K562 (cell line): ENCODE results near the gene GABPB1. TPM values are rescaled to one million over a fixed set of nuclear protein-coding genes. Genes with fewer than 3 reads are reported as not detected.

Experiments
- BACH1 ChIP-seq: fragments of 200-800 bp; sonication (Bioruptor generic); IDR thresholded peaks from 2 replicates; pipeline ENCODE4 v1.6.1; 2016; ENCODE audit warnings: missing genetic modification characterization, missing compliant biosample characterization
- CXXC5 ChIP-seq: fragments of 250-450 bp; sonication (Bioruptor Pico); IDR thresholded peaks from 2 replicates; pipeline ENCODE4 v1.8.0; 2022; ENCODE audit warnings: inconsistent platforms, mild to moderate bottlenecking, moderate library complexity
- E2F8 ChIP-seq: fragments of 450-650 bp; IDR thresholded peaks from 2 replicates; pipeline ENCODE4 v1.7.1; 2018; ENCODE audit warnings: mild to moderate bottlenecking, low read depth; ENCODE audit not compliant: partially characterized antibody
- EP300 ChIP-seq: IDR thresholded peaks from 2 replicates; pipeline ENCODE4 v1.6.1; 2012; ENCODE audit warnings: low read length, improper control_type of control experiment
- ILF3 ChIP-seq: fragments of 450-650 bp; IDR thresholded peaks from 2 replicates; pipeline ENCODE4 v1.6.1; 2018; ENCODE audit warnings: antibody characterized with exemption, mild to moderate bottlenecking, moderate library complexity, borderline replicate concordance
- LEF1 ChIP-seq: fragments of 450-650 bp; IDR thresholded peaks from 2 replicates; pipeline ENCODE4 v1.6.1; 2016; ENCODE audit warnings: mild to moderate bottlenecking
- MAFK ChIP-seq: IDR thresholded peaks from 2 replicates; pipeline ENCODE4 v1.6.1; 2011; ENCODE audit warnings: low read length, improper control_type of control experiment
- MBD2 ChIP-seq: sonication (generic); IDR thresholded peaks from 2 replicates; pipeline ENCODE4 v1.6.1; 2016; ENCODE audit warnings: low read depth, borderline replicate concordance
- MIER1 ChIP-seq: fragments of 450-650 bp; IDR thresholded peaks from 2 replicates; pipeline ENCODE4 v1.6.1; 2016; ENCODE audit warnings: antibody characterized with exemption, mild to moderate bottlenecking, low read depth
- MTA3 ChIP-seq: fragments of 450-650 bp; formaldehyde crosslinking; IDR thresholded peaks from 2 replicates; pipeline ENCODE4 v1.6.1; 2017; ENCODE audit warnings: mild to moderate bottlenecking, borderline replicate concordance
- NR2C1 ChIP-seq, 2 experiments: fragments of 450-650 bp; IDR thresholded peaks; 2 replicates each; pipeline ENCODE4 v1.6.1; 2017; ENCODE audit warnings: mild to moderate bottlenecking in 2 of 2, antibody characterized with exemption in 1 of 2, inconsistent platforms in 1 of 2, missing compliant biosample characterization in 1 of 2, missing genetic modification characterization in 1 of 2
- PCBP1 ChIP-seq: fragments of 200-400 bp; formaldehyde crosslinking; IDR thresholded peaks from 2 replicates; pipeline ENCODE4 v1.6.1; 2018; ENCODE audit warnings: mild to moderate bottlenecking, low read depth, low read length; ENCODE audit not compliant: poor library complexity, severe bottlenecking
- PYGO2 ChIP-seq: fragments of 450-650 bp; IDR thresholded peaks from 2 replicates; pipeline ENCODE4 v1.6.1; 2016; ENCODE audit warnings: mild to moderate bottlenecking, missing genetic modification characterization, moderate library complexity, missing compliant biosample characterization
- RFX1 ChIP-seq: fragments of 450-650 bp; IDR thresholded peaks from 2 replicates; pipeline ENCODE4 v1.6.1; 2016; ENCODE audit warnings: mild to moderate bottlenecking, moderate library complexity
- RUNX1 ChIP-seq: sonication (generic); IDR thresholded peaks from 2 replicates; pipeline ENCODE4 v1.6.1; 2016; ENCODE audit warnings: antibody characterized with exemption, low read depth
- ZNF197 ChIP-seq: fragments of 200-800 bp; sonication (Bioruptor generic); IDR thresholded peaks from 2 replicates; pipeline ENCODE4 v1.6.1; 2016; ENCODE audit warnings: low read depth, missing genetic modification characterization, missing compliant biosample characterization
- ZNF431 ChIP-seq: sonication (generic); formaldehyde crosslinking; IDR thresholded peaks from 2 replicates; pipeline ENCODE4 v1.8.0; 2022; ENCODE audit warnings: mild to moderate bottlenecking, missing genetic modification reagents
- polyA plus RNA-seq, 8 experiments: library from polyadenylated mRNA; depleted of rRNA in 4 of 8; stranded (reverse) in 5 of 8; unstranded in 3 of 8; fragments of >200 nt; fragmentation: Nextera tagmentation in 2 of 8; fragmentation: Illumina TruSeq in 1 of 8; extraction: Ambion mirVana in 2 of 8; extraction: Trizol in 1 of 8; gene quantifications; 2 replicates each; pipeline versions ENCODE4 v1.2.1 to v1.2.3, GENCODE V29; 2011 to 2014; ENCODE audit warnings: inconsistent platforms in 1 of 8, missing spikeins in 1 of 8
- total RNA-seq, 7 experiments: library from RNA; depleted of rRNA in 6 of 7; stranded (reverse); fragments of >200 nt in 6 of 7; fragmentation: Illumina TruSeq in 2 of 7; extraction: Trizol in 2 of 7; gene quantifications; 2 replicates each; pipeline versions ENCODE4 v1.2.1 to v1.2.3, GENCODE V29; 2011 to 2021; ENCODE audit warnings: low replicate concordance in 1 of 7
- TF ChIP-seq, protein P1 (sequence below), 2 experiments: fragments of 450-650 bp; IDR thresholded peaks; 2 replicates each; pipeline ENCODE4 v1.6.1; 2018; ENCODE audit warnings: mild to moderate bottlenecking in 2 of 2, low read depth in 1 of 2; ENCODE audit not compliant: partially characterized antibody in 2 of 2

The GABPB1 gene
- total and polyA plus RNA-seq, 9 of the 15 experiments (the other 6 are each of a cell fraction or from before 2014, with no cell fraction given) = 11.8 to 42.3 (median 33.2) TPM

GRCh38 chr15:50260969-50261496 is 94.0 kb downstream of the GABPB1 start (continued):
- TF ChIP-seq E2F8 = peak; percentile 31
- TF ChIP-seq EP300 = peak; percentile 99
- TF ChIP-seq, protein P1, sequence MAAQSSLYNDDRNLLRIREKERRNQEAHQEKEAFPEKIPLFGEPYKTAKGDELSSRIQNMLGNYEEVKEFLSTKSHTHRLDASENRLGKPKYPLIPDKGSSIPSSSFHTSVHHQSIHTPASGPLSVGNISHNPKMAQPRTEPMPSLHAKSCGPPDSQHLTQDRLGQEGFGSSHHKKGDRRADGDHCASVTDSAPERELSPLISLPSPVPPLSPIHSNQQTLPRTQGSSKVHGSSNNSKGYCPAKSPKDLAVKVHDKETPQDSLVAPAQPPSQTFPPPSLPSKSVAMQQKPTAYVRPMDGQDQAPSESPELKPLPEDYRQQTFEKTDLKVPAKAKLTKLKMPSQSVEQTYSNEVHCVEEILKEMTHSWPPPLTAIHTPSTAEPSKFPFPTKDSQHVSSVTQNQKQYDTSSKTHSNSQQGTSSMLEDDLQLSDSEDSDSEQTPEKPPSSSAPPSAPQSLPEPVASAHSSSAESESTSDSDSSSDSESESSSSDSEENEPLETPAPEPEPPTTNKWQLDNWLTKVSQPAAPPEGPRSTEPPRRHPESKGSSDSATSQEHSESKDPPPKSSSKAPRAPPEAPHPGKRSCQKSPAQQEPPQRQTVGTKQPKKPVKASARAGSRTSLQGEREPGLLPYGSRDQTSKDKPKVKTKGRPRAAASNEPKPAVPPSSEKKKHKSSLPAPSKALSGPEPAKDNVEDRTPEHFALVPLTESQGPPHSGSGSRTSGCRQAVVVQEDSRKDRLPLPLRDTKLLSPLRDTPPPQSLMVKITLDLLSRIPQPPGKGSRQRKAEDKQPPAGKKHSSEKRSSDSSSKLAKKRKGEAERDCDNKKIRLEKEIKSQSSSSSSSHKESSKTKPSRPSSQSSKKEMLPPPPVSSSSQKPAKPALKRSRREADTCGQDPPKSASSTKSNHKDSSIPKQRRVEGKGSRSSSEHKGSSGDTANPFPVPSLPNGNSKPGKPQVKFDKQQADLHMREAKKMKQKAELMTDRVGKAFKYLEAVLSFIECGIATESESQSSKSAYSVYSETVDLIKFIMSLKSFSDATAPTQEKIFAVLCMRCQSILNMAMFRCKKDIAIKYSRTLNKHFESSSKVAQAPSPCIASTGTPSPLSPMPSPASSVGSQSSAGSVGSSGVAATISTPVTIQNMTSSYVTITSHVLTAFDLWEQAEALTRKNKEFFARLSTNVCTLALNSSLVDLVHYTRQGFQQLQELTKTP (IDR thresholded peaks at IDR 0.05; ENCODE audit: low read depth in 1 of 2, partially characterized antibody in 2 of 2) = peak in 1 of 2 experiments; percentile 73
- TF ChIP-seq BACH1 (tag) = peak; percentile 54
- TF ChIP-seq LEF1 = peak; percentile 83; the same call in 1 of the 2 replicates
- peak; percentile 76; the same call in 1 of the 2 replicates for TF ChIP-seq RUNX1
- TF ChIP-seq MIER1 = no peak
- TF ChIP-seq ZNF431 (CRISPR knock-in tag) = no peak
- TF ChIP-seq RFX1 = peak; percentile 62
- peak; percentile 44; the same call in 1 of the 2 replicates for TF ChIP-seq MAFK
- peak; percentile 19; the same call in 1 of the 2 replicates for TF ChIP-seq CXXC5 (CRISPR knock-in tag)
- no peak for TF ChIP-seq PCBP1
- TF ChIP-seq NR2C1 (IDR thresholded peaks at IDR 0.05) = no peak
- peak; percentile 16; the same call in 1 of the 2 replicates for TF ChIP-seq NR2C1 (tag; IDR thresholded peaks at IDR 0.05)
- peak; percentile 65; the same call in 1 of the 2 replicates for TF ChIP-seq ILF3
- TF ChIP-seq MTA3 = 0 out of 2 replicates have a peak, but pooled peaks have one; percentile 63
- TF ChIP-seq ZNF197 (CRISPR knock-in tag) = peak; percentile 88
- peak; percentile 88 for TF ChIP-seq PYGO2 (tag)
- TF ChIP-seq MBD2 = no peak
